ENCODE results near the gene CCDC160.

DNA sequence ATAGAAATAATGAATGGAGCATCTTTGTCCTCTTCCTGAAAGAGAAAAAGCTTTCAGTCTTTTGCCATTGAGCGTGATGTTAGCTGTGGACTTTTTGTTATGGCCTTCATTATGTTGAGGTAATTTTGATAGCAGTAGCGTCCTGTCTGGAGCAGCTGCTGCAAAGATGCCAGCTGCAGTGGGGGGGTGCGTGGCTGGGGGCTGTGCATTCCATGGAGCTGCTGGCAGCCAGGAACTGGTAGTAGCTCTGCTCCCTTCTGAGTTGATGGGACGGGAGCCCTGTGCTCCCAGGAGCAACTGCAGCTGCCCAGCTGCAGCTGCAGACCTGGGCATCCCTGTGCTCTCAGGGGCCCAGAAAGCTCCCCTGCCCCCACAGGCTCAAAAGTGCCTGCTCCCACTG is 50.4 kb downstream of the CCDC160 start:
- TF ChIP-seq, protein P1, sequence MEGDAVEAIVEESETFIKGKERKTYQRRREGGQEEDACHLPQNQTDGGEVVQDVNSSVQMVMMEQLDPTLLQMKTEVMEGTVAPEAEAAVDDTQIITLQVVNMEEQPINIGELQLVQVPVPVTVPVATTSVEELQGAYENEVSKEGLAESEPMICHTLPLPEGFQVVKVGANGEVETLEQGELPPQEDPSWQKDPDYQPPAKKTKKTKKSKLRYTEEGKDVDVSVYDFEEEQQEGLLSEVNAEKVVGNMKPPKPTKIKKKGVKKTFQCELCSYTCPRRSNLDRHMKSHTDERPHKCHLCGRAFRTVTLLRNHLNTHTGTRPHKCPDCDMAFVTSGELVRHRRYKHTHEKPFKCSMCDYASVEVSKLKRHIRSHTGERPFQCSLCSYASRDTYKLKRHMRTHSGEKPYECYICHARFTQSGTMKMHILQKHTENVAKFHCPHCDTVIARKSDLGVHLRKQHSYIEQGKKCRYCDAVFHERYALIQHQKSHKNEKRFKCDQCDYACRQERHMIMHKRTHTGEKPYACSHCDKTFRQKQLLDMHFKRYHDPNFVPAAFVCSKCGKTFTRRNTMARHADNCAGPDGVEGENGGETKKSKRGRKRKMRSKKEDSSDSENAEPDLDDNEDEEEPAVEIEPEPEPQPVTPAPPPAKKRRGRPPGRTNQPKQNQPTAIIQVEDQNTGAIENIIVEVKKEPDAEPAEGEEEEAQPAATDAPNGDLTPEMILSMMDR (conservative IDR thresholded peaks at IDR 0.05; ENCODE audit: low read depth, low read length): no peak
- TF ChIP-seq EZH2phosphoT487 (IDR thresholded peaks at IDR 0.05; ENCODE audit: borderline replicate concordance, low read length) (no peak), EZH2 (IDR thresholded peaks at IDR 0.05; ENCODE audit: low read length, unreplicated experiment) (no peak)
